ENCODE measurements around the gene CCNJL. TPM values are rescaled to one million over a fixed set of nuclear protein-coding genes. Genes with fewer than 3 reads are reported as not detected.

The CCNJL gene
- total and polyA plus RNA-seq, 12 donors = 2.9 to 20.8 (median 6.4) TPM

GRCh38 chr5:160310140-160310539 is 2.2 kb downstream of the CCNJL start:
- H3K4me3 ChIP-seq = no peak overlapping the region
- ATAC-seq = peak in 2 of 8 donors; percentile 19 to 58
- H3K27ac ChIP-seq = peak overlapping the region in 5 of 10 donors; percentile 16 to 88 (median 22)
- no peak for TF ChIP-seq CTCF (IDR thresholded peaks at IDR 0.05)
- no peak for DNase-seq
- peaks cover 0 to 45% (median 0%) of the 10 kb centered on the region in 7 donors for H3K27me3 ChIP-seq
- intact Hi-C loops (cut with DNase I) = loop anchor here in 4 of 10 donors (5.0 to 10.0 kb wide), 2 partner anchors 43 to 45 kb away; no protein-coding TSS in a partner anchor
- peaks cover 0 to 33% (median 12%) of the 10 kb centered on the region in 9 donors for H3K4me1 ChIP-seq
- WGBS, 2 donors = 66 to 74% methylated on average over 4 of the region's 4 CpGs
- no peaks in the 10 kb centered on the region for H3K9me3 ChIP-seq
- peaks cover 0 to 22% (median 0%) of the 10 kb centered on the region in 9 donors for H3K36me3 ChIP-seq

- Histone ChIP-seq H3K4me1 (peaks cover 0 to 29% (median 8%) of the 10 kb centered on the region in 9 donors), H3K36me3 (peaks cover 0 to 41% (median 0%) of the 10 kb centered on the region in 9 donors), H3K9me3 (no peaks in the 10 kb centered on the region), H3K4me3 (no peak overlapping the region), H3K27me3 (peaks cover 0 to 21% (median 0%) of the 10 kb centered on the region in 7 donors), H3K27ac (no peak overlapping the region)
- no peak for TF ChIP-seq CTCF (IDR thresholded peaks at IDR 0.05)
- 93 to 96% methylated on average over 4 of the region's 4 CpGs for WGBS, 2 donors
- no peak for DNase-seq
- intact Hi-C loops (cut with DNase I) = no loop called here
- no peak for ATAC-seq
These were observed 5.7 kb downstream of the CCNJL start for GRCh38 chr5:160306696-160307095.

GRCh38 chr5:160305319-160305718 is 7.0 kb downstream of the CCNJL start:
- 95 to 97% methylated on average over 10 of the region's 10 CpGs for WGBS, 2 donors
- Histone ChIP-seq H3K4me3 (no peak overlapping the region), H3K27ac (no peak overlapping the region), H3K9me3 (no peaks in the 10 kb centered on the region), H3K36me3 (peaks cover 0 to 41% (median 0%) of the 10 kb centered on the region in 9 donors), H3K4me1 (peaks cover 0 to 16% (median 2%) of the 10 kb centered on the region in 9 donors), H3K27me3 (peaks cover 0 to 8% (median 0%) of the 10 kb centered on the region in 7 donors)
- ATAC-seq (no peak), DNase-seq (no peak)
- no peak for TF ChIP-seq CTCF (IDR thresholded peaks at IDR 0.05)
- intact Hi-C loops (cut with DNase I) = no loop called here

GRCh38 chr5:160303690-160304089 is 8.7 kb downstream of the CCNJL start:
- intact Hi-C loops (cut with DNase I) = no loop called here
- no peak for TF ChIP-seq CTCF (IDR thresholded peaks at IDR 0.05)
- DNase-seq = no peak
- Histone ChIP-seq H3K4me1 (no peaks in the 10 kb centered on the region), H3K27me3 (no peaks in the 10 kb centered on the region), H3K36me3 (peaks cover 0 to 39% (median 0%) of the 10 kb centered on the region in 9 donors), H3K4me3 (no peak overlapping the region), H3K27ac (no peak overlapping the region), H3K9me3 (no peaks in the 10 kb centered on the region)
- WGBS, 2 donors = 51 to 53% methylated on average over 3 of the region's 3 CpGs
- peak in 5 of 8 donors; percentile 38 to 75 (median 73) for ATAC-seq

All from heart right ventricle (tissue), 16 donors.